Activated CD4-positive, alpha-beta T cell treated with anti-CD3 and anti-CD28 coated beads, Interleukin-2, amount 50 U/mL, for 24 hours (primary cell): ENCODE results near the gene DCTN2.
"Not testable (repeated sequence)": the region's sequence is repeated elsewhere in the genome, so short reads cannot be mapped to it uniquely, and the experiment has no call there.

Source experiments
- DNase-seq, 2 donors: peaks; one replicate each; pipeline ENCODE4 v3.0.0-alpha.2; 2020; ENCODE audit warnings: low read depth in 1 of 2, low spot score in 1 of 2

The DCTN2 gene

DNA sequence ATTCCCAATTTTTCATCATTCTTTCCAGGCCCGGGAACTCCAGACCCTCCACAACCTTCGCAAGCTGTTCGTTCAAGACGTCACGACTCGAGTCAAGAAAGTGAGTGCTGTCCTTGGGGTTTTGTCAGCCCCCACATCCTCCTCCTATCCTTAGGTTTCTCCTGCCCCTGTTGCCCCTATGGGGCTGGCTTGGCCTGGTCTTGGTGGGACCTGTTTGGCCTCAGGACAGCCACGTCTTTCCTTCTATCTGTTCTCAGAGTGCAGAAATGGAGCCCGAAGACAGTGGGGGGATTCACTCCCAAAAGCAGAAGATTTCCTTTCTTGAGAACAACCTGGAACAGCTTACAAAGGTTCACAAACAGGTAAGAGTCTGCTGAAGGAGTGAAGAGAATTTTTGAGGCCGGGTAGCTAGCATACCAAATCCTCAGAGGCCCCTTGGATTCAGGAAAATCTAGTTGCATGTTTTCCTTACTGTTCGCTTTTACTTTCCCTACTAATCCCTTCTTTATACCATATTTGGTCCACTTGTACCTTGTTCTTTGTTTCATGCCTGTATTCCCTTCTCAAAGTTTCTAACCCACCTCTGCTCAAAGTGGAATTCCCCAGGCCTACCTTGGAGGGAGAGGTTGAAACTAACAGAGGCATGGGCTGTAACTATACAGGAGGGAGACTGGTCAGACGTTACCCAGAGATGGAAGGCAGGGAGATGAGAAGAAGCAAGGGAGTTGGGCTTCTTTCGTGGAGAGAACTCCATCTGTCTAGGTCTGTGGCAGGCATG, 31.2 kb upstream of the DCTN2 start:
- DNase-seq = no peak

DNA sequence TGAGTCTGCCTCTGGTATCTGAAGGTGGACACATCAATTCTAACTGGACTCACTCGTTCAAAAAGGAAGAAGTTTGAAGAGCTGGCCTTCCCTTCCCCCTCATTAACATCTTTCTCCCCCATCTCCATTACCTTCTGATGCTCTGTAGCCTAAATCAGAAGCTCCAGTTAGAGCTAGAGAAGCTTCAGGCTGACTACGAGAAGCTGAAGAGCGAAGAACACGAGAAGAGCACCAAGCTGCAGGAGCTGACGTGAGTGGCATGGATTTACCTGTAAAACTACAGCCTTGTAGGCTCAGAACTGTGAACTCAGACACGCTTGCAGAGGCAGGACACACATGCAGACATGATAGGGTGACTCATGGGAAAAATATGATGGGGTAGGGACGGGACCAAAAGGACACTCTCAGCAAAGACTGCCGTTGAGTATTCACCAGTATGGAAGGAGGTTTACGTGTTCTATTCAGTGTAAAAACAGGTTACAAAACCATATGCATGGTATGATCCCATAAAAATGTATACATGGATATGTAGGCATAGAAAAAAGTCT, 29.7 kb upstream of the DCTN2 start:
- no peak for DNase-seq

DNA sequence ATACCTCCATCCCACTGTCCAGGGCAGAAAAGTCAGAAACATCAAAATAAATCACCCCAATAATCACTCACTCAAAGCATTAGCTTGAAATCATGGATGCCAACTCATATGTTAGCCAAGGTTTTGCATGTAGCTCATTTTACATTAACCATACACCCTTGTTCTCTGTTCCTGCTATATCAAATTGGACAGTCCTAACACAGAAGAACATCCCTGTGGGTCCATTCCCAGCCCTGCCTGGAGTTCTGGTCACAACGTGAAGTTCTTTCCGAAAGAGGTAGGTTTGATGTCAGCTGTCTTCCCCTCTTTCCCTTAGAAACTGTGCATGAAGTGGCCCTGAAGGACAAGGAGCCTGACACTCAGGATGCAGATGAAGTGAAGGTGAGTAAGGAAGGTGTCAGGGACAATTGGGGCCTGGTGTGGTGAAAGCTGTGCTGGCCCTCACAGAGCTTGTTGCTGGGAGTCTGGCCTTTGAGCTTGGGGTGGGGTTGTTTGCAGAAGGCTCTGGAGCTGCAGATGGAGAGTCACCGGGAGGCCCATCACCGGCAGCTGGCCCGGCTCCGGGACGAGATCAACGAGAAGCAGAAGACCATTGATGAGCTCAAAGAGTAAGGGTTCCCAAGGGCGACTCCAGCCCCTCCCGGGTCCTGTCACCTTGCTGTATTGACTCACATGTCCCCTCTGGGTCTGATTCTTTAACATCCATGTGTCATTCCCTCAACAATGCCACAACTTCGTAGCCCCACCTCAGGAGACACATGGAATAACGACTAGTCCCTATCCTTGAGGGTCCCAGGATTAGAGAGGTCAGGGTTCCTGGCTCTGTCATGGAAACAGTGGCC, 29.0 kb upstream of the DCTN2 start:
- no peak for DNase-seq

DNA sequence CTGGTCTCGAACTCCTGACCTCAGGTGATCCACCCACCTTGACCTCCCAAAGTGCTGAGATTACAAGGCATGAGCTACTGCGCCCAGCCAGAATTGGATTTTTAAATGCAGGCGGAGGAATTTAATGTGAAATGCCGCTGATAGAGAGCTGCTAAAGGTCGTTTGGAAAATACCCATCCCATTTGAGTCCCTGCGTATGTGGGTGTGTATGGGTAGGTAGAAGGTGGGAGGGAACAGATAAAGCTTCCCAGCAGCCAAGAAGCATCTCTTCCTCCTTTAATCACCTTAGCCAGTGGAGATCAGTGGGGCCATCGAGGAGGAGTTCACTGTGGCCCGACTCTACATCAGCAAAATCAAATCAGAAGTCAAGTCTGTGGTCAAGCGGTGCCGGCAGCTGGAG, 27.8 kb upstream of the DCTN2 start:
- DNase-seq = no peak

DNA sequence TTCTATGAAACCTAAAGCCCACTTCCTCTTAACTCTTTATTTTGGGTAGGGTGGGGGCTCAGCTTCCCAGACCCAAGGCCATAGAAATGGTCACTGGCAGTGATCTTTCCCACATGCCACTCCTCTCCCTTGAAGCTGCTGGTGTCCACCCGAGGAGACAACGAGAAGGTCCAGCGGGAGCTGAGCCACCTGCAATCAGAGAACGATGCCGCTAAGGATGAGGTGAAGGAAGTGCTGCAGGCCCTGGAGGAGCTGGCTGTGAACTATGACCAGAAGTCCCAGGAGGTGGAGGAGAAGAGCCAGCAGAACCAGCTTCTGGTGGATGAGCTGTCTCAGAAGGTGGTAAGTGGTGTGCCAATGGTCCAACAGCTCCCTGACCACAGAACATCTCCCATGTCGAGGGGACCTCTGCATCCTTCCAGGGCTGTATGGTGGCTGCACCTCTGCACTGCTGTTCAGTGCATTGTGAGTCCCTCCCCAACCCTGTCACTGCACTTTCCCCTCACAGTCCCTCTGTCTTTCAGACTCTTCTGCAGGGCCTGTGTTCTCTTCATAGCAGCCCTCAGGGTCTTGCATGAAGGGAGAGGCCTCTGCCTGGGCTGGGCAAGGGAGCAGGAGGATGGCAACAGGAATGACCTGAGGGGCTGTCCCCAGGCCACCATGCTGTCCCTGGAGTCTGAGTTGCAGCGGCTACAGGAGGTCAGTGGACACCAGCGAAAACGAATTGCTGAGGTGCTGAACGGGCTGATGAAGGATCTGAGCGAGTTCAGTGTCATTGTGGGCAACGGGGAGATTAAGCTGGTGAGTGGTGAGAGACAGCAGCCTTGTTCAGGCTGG, 25.2 kb upstream of the DCTN2 start:
- DNase-seq = no peak

DNA sequence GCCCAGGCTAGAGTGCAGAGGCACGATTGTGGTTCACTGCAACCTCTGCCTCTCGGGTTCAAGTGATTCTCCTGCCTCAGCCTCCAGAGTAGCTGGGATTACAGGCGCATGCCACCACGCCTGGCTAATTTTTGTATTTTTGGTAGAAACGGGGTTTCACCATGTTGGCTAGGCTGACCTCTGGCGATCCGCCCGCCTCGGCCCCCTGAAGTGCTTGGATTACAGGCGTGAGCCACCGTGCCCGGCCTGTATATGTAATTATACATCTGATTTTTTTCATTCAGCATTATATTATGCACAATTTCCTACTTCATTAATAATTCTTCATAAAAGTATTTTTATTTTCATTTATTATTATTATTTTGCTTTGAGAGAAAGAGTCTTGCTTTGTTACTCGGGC, 23.4 kb upstream of the DCTN2 start:
- DNase-seq = not testable (repeated sequence)

DNA sequence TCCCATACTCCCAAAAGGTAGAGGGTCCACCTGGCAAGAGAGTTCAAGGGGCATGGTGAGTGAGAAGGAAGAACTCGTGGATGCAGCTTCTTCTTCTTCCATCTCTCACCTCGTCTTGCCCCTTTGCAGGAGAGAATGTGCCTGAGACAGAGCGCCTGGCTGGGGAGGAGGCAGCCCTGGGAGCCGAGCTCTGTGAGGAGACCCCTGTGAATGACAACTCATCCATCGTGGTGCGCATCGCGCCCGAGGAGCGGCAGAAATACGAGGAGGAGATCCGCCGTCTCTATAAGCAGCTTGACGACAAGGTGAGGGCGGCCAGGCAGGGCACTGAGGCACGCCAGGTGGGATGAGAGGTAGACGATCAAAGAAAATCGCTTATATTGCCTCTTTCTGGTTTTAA, 22.9 kb upstream of the DCTN2 start:
- DNase-seq = no peak

DNA sequence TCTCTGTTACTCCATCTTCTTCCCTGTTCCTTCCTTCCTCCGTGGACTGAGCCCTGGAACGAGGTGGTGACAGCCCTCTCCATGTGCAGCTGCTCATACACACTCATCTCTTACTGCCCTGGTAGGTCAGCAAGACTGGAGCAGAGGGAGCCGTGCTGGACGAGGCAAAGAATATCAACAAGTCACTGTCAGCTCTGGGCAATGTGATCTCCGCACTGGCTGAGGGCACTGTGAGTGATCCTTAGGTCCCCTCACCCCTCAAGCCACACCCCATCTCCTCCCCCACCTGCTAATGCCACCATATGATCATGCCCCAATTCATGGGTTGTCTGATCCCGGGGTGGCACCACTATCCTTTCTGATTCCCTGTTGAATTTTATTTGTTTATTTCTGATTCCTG, 21.8 kb upstream of the DCTN2 start:
- no peak for DNase-seq

DNA sequence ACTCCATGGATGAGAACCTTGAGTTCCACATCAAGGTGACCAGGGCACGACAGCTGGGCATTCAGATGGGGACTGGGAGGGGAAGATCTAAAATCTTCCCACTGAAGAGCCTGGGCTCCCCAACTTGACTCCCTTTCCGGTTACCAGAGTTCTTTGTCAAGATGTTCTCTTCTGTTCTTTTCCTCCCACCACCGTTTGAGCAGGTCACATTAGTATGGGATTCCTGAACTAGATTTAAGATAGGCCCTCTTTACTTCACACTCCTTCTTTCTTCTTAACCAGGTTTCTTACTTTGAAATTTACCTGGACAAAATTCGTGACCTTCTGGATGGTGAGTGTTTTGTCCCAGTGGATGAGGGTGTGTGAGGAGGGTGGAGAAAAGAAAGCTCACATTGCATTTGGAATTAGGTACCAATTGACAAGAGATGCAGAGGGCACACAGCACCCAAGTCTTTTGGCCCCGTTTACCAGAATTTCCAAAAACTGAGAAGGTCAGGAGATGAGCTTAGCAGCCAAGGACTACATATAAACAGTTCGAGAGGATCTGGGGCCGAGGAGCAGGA, 17.3 kb upstream of the DCTN2 start:
- no peak for DNase-seq

DNA sequence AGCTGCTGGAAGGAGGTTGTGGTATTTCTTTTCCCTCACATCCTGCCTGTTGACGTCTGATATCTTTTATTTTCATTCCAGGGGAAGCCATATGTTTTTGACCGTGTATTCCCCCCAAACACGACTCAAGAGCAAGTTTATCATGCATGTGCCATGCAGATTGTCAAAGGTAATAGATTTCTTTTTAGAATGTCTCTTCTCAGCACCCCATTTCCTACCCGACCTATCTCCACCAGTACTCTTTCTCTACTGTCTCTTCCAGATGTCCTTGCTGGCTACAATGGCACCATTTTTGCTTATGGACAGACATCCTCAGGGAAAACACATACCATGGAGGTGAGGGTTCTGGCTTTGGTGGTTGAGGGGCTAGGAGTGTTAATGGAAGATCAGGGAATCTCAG, 16.4 kb upstream of the DCTN2 start:
- no peak for DNase-seq

DNA sequence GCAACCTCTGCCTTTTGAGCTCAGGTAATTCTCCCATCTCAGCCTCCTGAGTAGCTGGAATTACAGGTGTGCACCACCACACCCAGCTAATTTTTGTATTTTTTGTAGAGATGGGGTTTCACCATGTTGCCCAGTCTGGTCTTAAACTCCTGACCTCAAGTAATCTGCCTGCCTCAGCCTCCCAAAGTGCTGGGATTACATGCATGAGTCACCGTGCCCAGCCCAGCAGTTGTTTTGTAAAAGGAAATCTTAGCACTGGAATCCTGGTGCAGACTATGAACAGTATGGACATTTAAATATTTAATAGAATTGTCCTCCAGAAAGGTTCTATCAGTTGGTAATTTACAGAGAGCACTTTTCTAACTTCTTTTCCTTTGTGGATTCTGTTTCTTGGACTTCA, 14.1 kb upstream of the DCTN2 start:
- DNase-seq = not testable (repeated sequence)

DNA sequence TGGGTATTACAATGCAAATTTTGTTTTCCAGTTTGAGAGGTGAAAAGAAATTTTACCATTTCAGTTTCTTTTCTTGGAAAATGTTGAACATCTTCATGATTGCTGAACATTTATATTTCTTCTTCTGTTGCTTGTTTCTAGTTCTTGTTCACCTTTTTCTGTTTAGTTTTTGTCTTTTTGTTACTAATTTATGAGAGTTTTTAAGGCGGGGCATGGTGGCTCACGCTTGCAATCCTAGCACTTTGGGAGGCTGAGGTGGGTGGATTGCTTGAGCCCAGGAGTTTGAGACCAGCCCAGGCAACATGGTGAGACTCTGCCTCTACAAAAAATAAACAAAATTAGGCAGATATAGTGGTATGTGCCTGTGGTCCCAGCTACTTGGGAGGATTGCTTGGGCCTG, 13.5 kb upstream of the DCTN2 start:
- DNase-seq = no peak

DNA sequence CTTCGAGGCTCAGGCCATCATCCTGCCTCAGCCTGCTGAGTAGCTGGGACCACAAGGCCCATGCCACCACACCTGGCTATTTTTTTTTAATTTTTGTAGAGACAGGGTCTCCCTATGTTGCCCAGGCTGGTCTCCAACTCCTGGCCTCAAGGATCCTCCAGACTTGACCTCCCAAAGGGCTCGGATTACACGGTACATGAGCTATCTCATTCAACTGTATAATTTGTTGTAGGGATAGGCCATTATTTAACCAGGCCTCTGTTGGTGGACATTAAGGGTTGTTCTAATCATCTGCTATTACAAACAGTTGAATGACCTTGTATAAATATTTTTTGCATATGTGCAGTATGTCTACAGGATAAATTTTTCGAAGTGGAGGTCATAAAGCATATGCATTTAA, 11.9 kb upstream of the DCTN2 start:
- no peak for DNase-seq

DNA sequence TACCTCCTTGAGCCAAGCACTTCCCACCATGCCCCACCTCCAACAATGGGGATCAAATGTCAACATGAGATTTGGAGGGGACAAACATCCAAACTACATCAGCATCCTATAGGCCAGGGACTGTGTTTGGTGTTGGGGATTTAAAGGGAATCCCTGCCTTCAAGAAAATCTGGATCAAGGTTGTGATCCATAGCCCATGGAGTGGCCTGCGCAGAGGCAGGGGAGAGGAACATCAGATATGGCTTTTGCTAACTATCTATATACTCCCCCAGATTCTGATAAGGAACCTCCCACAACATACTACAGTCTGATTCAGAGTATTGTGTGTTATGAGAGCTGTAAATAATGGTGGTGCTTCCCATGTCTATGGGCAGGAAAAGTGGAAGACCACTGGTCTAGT, 7.9 kb upstream of the DCTN2 start:
- no peak for DNase-seq

DNA sequence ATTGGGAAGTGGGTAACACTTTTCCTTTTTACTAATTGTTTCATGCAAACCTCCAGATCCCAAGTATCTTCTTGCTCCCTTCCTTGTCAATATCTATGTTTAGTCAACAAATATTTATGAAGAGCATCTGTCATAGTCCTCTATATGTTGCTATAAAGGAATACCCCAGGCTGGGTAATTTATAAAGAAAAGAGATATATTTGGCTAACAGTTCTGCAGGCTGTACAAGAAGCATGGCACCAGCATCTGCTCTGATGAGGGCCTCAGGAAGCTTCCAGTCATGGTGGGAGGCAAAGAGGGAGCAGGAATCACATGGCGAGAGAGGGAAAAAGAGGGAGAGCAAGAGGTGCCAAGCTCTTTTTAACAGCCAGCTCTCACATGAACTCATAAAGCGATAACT, 7.5 kb upstream of the DCTN2 start:
- DNase-seq = no peak

DNA sequence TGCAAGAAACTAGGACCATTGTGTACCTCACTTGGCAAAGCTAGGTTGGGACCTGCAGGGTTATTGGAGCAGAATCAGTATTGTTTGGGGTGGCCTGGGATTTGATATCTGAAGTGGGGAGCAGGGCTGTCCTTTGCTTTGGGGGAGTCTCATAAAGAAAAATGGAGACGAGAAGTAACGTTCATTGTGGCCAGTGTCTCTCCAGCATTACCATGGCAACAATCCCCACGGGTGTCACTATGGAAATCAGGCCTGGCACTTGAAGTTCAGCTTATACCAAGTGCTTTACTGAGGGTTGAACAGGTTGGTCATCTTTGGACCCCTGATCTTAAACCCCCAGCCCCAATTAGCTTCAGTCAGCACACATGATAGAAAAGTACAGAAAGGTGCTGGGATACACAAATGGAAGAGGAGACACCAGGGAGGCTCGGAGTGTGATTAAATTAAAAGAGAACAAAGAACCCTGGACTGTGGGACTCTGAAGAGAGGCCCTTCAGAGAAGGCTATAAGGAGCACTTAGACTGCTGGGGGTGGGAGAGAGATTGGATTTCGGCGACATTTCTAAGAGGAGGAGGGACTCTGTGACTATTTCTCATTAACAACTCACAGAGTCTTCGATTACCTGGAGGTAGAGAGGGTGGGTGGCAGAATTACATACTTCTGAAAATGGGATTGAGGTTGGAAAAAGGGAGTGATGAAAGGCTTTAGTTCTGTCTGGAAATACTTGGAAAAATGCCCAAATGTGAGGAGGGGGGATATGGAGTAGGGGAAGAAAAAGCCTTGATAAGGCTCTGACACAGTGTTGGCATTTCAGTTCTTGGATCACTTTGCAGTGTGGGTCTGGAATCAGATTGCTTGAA, 6.6 kb upstream of the DCTN2 start:
- no peak for DNase-seq

DNA sequence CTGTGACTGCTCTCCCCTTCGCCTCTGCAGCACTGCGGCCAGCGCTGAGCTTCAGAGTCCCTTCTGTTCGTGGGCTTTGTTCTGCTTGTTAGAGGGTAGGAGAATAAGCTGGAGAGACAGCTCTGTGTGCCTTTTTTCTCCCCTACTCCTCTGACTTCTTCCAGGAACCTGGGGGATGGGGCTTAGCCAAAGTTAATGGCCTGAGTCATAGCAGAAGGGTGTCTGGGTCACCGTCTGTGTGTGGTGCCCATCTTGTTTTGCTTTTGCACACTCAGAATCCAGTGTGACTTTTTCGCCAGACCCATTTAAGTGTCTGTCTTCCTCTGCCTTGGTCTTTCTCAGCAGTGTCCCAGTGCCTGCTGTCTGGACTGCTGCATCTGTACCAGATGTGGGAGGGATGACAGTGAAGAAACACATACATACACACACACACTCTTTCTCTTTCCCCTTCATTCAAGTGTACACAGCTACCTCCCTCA, 5.9 kb upstream of the DCTN2 start:
- no peak for DNase-seq

DNA sequence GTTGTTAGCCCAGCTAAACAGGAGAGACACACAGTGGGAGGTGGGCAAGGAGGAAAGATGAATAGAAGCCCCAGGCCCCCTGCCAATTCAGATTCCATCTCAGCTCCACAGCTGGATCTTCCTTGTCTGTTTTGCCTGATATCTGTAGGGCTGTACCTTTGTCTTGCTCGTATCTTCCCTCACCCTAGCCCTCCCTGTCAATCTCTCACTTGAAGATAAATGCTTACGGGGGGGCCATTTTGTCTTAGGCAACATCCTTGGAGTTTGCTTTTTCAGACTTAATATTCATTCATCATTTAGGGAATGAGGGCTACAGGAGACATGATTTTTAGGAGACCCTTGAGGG, 5.3 kb upstream of the DCTN2 start:
- no peak for DNase-seq

DNA sequence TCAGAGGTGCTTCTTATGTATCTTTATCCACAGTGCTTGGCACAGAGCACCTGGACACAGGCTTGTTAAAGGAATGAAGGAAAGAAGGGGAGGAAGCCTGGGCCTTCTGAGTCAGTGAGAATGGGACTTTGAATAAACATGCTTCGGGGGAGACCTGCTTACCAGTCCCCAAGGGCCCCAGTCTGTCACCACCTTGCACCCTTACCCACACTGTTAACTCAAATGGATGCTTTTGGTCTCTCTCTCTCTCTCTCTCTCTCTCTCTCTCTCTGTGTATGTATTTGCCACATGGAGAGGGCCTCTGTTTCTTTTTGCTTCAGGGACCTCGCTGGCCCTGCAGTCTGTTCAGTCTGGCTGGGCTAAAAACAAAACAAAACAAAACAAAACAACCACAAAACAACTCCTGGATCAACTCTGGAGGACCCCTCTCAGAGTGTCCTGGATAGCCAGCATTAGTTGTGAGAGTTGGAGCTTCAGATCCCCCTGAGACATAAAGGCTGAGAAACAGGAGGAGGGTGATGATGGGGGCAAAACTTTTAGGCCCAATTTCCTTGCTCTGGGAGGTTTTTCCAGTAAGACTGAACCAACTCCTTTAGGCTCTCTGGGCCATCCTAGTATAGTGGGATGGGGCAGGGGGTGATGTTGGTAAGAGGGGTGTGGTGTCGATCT, 4.8 kb upstream of the DCTN2 start:
- no peak for DNase-seq
